Neuron (in vitro differentiated cells): ENCODE data around the gene ABCC1.
"Not testable (repeated sequence)": the region's sequence is repeated elsewhere in the genome, so short reads cannot be mapped to it uniquely, and the experiment has no call there.

ENCODE experiments used
- H2AFZ ChIP-seq: one replicate; pipeline ENCODE4 v1.6.1; 2013; ENCODE audit warnings: low read depth, mild to moderate bottlenecking, inconsistent platforms, low read length, moderate library complexity
- H3K27me3 ChIP-seq: one replicate; pipeline ENCODE4 v1.6.1; 2013; ENCODE audit warnings: low read length; ENCODE audit not compliant: insufficient read depth
- H3K36me3 ChIP-seq: one replicate; pipeline ENCODE4 v1.6.1; 2013; ENCODE audit warnings: low read length; ENCODE audit not compliant: insufficient read depth
- H3K4me1 ChIP-seq: one replicate; pipeline ENCODE4 v1.6.1; 2013; ENCODE audit warnings: low read length; ENCODE audit not compliant: insufficient read depth
- H3K4me3 ChIP-seq: 2 replicates; pipeline ENCODE4 v1.5.1; 2013; ENCODE audit warnings: mild to moderate bottlenecking, low read length, moderate library complexity
- H3K9me3 ChIP-seq: one replicate; pipeline ENCODE4 v1.6.1; 2013; ENCODE audit warnings: low read length

The ABCC1 gene

DNA sequence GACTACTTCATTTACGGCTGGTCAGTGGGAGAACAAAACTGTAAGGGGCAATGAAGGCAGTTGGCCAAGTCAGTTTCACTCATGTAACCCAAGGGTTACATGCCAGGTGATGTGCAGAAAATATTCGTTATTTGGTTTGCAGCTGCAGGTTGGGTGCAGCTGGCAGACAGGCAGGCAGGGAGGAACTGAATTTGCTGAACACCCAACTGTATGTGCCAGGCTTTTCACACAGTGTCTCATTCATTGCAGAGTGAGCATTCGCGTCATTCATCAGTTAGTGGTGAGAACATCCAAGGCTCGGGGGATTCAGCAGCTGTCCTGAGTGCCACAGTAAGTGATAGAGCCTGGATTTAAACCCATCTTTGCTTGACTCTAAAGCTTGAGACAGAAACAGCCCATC, 214.2 kb downstream of the ABCC1 start:
- no peak overlapping the region for H3K4me3 ChIP-seq
- peaks cover 18% of the 10 kb centered on the region for H3K9me3 ChIP-seq
- no peaks in the 10 kb centered on the region for H3K4me1 ChIP-seq
- H3K27me3 ChIP-seq: no peaks in the 10 kb centered on the region
- no peaks in the 10 kb centered on the region for H3K36me3 ChIP-seq
- no peak overlapping the region for H2AFZ ChIP-seq

DNA sequence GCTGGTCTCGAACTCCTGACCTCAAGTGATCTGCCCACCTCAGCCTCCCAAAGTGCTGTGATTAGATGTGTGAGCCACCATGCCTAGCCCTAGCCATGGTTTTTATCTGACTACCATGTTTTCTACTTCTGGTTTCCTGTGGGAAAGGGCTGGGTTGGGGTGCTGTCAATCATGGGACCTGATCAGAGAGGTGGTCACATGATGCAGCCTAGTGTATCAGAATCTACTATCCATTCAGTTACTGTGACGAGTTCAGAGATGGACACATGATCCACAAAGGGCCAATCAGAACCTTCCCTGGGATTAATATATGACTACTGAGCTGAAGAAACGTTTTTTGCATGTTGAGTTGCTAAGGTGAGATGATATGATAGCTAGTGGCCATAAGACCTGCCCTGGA, 214.8 kb downstream of the ABCC1 start:
- Histone ChIP-seq H3K4me1 (no peaks in the 10 kb centered on the region), H3K9me3 (peaks cover 12% of the 10 kb centered on the region), H3K4me3 (no peak overlapping the region), H2AFZ (no peak overlapping the region), H3K36me3 (no peaks in the 10 kb centered on the region), H3K27me3 (no peaks in the 10 kb centered on the region)

DNA sequence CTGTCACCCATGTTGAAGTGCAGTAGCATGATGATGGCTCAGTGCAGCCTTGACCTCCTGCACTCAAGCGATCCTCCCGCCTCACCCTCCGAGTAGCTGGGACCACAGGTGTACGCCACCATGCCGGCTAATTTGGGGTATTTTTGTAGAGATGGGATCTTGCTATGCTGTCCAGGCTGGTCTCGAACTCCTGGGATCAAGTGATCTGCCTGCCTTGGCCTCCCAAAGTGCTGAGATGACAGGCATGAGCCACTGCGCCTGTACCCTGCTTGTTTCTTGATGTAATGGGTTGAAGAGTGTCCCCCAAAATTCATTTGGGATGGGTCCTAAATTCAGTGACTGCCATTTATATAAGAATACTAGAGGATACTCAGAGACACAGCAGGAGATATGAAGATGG, 216.7 kb downstream of the ABCC1 start:
- Histone ChIP-seq H3K4me3 (no peak overlapping the region), H3K4me1 (no peaks in the 10 kb centered on the region), H3K36me3 (no peaks in the 10 kb centered on the region), H3K9me3 (peaks cover 5% of the 10 kb centered on the region), H3K27me3 (no peaks in the 10 kb centered on the region), H2AFZ (no peak overlapping the region)

DNA sequence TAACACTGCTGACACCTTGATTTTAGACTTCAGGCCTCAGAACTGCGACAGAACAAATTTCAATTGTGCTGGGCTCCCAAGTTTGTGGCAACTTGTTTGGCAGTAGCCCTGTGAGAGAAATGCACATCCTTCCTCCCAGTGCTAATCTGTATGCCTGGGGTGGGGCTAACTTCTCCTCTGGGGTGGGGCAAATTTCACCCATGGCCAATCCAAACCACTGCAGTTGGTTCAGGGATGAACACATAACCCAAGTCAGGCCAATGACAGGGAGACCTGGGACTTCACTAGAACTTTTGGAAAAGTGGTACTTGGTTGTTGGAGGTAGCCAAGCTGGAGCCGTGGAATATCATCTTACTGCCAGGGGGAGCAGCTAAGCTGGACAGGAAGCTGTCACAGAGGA, 217.5 kb downstream of the ABCC1 start:
- H3K4me3 ChIP-seq: no peak overlapping the region
- H3K36me3 ChIP-seq: no peaks in the 10 kb centered on the region
- H3K4me1 ChIP-seq: no peaks in the 10 kb centered on the region
- H2AFZ ChIP-seq: no peak overlapping the region
- no peaks in the 10 kb centered on the region for H3K27me3 ChIP-seq
- peaks cover 3% of the 10 kb centered on the region for H3K9me3 ChIP-seq

DNA sequence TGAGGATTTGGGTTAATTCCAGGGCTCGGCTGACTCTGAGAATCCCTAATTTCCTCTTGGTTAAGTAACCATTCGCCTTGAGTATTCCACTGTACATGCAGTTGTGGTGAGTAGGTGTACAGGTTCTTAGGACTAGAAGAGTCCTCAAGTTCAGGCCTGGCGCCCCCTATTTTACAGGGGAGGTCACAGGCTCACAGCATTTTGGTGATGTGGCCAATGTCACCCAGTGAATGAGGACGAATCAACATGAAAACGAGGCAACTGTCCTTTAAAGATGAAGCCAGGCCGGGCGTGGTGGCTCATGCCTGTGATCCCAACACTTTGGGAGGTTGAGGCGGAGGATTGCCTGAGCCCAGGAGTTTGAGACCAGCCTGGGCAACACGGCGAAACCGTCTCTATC, 218.5 kb downstream of the ABCC1 start:
- no peaks in the 10 kb centered on the region for H3K4me1 ChIP-seq
- H3K9me3 ChIP-seq: peaks cover 3% of the 10 kb centered on the region
- no peak overlapping the region for H2AFZ ChIP-seq
- H3K27me3 ChIP-seq: no peaks in the 10 kb centered on the region
- H3K4me3 ChIP-seq: no peak overlapping the region
- H3K36me3 ChIP-seq: no peaks in the 10 kb centered on the region

DNA sequence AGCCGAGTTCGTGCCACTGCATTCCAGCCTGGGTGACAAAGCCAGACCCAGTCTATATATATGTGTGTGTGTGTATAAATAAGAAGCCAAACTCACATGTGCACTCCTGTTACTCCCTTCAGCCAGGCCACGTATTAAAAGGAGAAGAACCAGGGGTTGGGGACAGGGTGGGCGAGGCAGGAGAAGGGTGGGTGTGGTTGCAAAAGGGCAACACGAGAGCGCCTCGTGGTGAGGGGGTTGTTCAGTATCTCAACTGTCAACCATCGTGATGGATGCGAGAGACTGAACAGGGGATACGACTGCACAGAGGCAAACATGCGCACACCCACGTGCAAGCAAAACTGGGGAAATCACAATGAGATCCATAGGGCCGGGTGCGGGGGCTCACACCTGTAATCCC, 219.0 kb downstream of the ABCC1 start:
- H2AFZ ChIP-seq: no peak overlapping the region
- peaks cover 3% of the 10 kb centered on the region for H3K9me3 ChIP-seq
- H3K4me1 ChIP-seq: no peaks in the 10 kb centered on the region
- no peak overlapping the region for H3K4me3 ChIP-seq
- H3K27me3 ChIP-seq: no peaks in the 10 kb centered on the region
- H3K36me3 ChIP-seq: no peaks in the 10 kb centered on the region

DNA sequence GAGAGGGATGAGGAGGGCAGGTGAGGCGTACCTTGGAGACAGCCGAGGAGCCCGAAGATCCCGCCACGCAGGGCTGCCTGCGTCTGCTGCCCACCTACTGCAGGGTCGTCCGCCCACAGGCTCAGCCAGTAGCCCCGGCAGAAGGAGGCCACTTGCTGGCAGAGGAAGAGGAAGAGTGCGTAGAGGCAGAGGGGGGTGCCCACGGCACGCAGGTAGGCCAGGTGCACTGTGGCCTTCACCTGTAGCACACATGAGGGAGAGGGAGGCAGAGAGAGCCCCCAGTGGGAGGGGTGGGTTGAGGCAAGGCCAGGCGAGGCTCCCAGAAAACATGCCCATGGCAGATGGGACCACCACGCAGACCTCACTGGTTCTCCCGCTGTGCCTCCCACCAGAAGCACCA, 220.2 kb downstream of the ABCC1 start:
- no peaks in the 10 kb centered on the region for H3K4me1 ChIP-seq
- no peak overlapping the region for H2AFZ ChIP-seq
- no peaks in the 10 kb centered on the region for H3K36me3 ChIP-seq
- no peaks in the 10 kb centered on the region for H3K27me3 ChIP-seq
- H3K4me3 ChIP-seq: no peak overlapping the region
- no peaks in the 10 kb centered on the region for H3K9me3 ChIP-seq

DNA sequence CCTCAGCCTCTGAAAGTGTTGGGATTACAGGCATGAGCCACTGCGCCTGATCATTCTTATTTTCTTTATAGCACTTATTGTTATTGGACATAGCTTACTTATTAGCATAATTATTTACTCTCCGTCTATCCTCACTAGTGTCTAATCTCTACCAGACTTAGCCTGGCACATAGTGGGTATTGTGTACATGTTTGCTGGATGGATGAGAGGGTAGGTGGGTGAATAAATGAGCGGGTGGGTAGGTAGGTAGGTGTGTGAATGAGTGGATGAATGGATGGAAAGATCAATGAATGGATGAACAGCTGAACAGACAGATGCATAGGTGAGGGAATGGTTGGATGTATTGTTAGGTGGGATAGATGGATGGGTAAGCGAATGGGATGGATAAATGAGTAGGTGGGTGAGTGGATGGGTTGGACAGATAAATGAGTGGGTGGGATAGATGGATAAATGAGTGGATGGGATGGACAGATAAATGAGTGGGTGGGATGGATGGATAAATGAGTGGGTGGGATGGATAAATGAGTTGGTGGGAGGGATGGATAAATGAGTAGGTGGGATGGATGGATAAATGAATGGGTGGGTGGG, 222.0 kb downstream of the ABCC1 start:
- Histone ChIP-seq H3K9me3 (no peaks in the 10 kb centered on the region), H3K36me3 (no peaks in the 10 kb centered on the region), H3K4me3 (no peak overlapping the region), H2AFZ (no peak overlapping the region), H3K4me1 (no peaks in the 10 kb centered on the region), H3K27me3 (no peaks in the 10 kb centered on the region)

DNA sequence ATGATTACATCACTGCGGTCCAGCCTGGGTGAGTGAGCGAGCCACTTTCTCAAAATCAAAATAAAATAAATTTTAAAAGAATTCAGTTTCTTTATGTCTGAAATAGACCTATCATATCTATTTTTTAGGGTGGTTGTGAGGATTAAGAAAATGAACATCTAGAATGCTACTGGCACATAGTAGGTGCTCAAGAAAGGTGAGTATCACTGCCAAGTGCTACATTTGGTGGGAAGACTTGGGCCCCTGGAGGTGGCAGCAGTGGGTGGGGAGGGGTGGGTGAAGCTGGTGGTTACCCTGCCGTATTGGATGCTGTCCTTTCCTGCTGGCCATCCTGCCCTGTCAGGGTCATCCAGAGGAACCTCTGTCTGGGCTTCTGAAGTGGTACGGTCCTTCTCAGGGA, 223.6 kb downstream of the ABCC1 start:
- H3K9me3 ChIP-seq: no peaks in the 10 kb centered on the region
- H3K4me3 ChIP-seq: no peak overlapping the region
- no peaks in the 10 kb centered on the region for H3K36me3 ChIP-seq
- H3K27me3 ChIP-seq: no peaks in the 10 kb centered on the region
- no peaks in the 10 kb centered on the region for H3K4me1 ChIP-seq
- H2AFZ ChIP-seq: no peak overlapping the region

DNA sequence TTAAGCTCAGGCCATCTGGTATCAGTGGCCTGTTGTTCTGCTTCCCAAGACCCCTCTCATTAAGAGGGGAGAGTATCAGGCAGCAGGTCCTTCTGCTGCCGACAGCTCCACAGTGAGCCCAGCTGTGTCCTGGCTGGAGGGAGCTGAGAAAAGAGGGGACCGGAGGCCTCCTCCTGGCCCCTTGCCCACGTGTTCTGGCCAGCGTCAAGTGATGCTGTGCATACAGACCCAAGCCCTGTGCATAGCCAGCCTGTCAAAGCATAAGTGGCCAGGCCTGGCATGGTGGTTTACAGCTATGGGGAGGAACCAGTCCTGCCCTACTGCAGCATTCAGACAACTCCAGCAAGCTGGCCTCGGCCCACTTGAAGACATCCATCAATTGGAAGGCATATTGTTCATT, 225.9 kb downstream of the ABCC1 start:
- no peak overlapping the region for H2AFZ ChIP-seq

DNA sequence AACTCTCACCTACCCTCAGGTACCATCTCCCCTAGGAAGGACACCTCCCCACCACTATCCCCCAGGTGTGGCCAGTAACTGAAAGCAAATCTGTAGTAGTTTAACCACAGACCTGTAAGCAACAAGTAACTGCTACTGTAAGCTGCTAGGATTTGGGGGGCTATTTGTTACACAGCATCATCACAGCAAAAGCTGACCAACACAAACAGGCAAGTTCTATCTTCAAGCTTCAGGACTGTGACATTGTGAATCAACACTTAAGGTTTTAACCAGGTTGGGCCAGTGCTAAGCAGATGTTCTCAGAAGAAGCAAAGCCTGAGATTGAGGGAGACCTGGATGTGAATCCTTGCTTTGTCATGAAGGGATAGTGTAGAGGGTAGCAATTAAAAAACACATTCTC, 226.9 kb downstream of the ABCC1 start:
- Histone ChIP-seq H2AFZ (no peak overlapping the region), H3K36me3 (no peaks in the 10 kb centered on the region), H3K4me1 (no peaks in the 10 kb centered on the region), H3K4me3 (no peak overlapping the region), H3K27me3 (no peaks in the 10 kb centered on the region), H3K9me3 (no peaks in the 10 kb centered on the region)

More for the DNA sequence above, 225.9 kb downstream of the ABCC1 start:
- no peaks in the 10 kb centered on the region for H3K36me3 ChIP-seq
- H3K4me3 ChIP-seq: no peak overlapping the region
- H3K9me3 ChIP-seq: no peaks in the 10 kb centered on the region
- H3K4me1 ChIP-seq: no peaks in the 10 kb centered on the region
- H3K27me3 ChIP-seq: no peaks in the 10 kb centered on the region

DNA sequence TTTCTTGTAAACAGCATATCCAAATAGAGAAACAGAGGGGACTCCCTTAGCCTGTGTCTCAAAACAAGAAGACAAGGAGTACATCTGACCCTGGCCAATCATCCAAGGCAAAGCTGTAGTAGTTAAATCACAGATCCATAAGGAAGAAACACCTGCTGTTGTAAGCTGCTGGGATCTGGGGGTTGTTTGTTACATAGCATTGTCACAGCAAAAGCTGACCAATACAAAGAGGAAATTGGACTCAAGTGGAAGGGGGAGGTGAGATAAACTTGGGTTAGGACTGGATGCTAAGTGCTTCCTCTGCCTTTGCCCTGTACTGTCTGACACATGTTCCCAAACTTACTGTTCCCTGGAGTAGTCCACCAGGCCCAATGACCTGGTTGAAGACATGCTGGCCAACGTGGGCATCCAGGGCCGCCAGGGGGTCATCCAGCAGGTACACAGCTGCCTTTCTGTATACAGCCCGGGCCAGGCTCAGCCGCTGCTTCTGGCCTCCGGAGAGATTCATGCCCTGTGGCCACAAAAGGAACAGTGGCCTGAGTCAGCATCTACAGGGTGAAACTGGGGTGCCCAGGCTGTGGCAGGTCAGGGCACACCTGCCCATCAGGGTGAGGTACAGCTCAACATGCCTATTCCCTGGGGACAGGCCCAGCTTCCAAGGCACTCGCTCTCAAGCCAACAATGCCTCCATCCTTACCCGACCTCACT, 229.2 kb downstream of the ABCC1 start:
- Histone ChIP-seq H3K4me3 (no peak overlapping the region), H2AFZ (no peak overlapping the region), H3K4me1 (no peaks in the 10 kb centered on the region), H3K36me3 (no peaks in the 10 kb centered on the region), H3K9me3 (no peaks in the 10 kb centered on the region), H3K27me3 (no peaks in the 10 kb centered on the region)

DNA sequence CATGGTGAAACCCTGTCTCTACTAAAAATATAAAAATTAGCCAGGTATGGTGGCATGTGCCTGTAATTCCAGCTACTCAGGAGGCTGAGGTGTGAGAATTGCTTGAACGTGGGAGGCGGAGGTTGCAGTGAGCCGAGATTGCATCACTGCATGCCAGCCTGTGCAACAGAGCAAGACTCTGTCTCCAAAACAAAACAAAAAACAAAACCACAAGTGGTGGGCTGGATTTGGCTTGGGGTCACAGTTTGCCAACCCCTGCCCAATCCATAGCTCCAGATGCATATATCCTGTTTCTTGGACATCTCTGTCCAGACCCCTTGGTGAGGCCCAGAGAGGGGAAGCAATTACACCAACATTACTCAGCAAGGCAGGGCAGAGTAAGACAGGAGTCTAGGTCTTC, 232.3 kb downstream of the ABCC1 start:
- H3K9me3 ChIP-seq, H3K36me3 ChIP-seq, H3K4me3 ChIP-seq, H2AFZ ChIP-seq, H3K27me3 ChIP-seq, H3K4me1 ChIP-seq: not testable (repeated sequence)

DNA sequence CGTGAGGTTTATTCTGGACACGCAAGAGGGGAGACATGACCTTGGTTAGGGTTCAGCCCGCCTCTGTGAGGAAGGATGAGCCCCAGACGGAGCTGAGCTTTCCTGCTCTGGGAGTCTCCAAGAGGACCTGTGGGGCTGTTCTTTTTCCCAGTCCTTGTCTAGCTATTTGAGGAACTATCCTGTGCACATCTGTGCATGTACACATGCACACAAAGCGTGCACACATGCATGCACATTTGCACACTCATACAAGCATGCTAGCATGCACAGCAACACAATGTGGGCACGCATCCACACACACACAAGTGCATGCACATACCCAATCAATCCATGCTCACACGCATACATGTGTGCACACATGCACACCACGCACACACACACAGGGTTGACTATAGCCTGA, 233.5 kb downstream of the ABCC1 start:
- H3K27me3 ChIP-seq: no peaks in the 10 kb centered on the region
- no peak overlapping the region for H3K4me3 ChIP-seq
- H3K9me3 ChIP-seq: no peaks in the 10 kb centered on the region
- H3K36me3 ChIP-seq: no peaks in the 10 kb centered on the region
- H3K4me1 ChIP-seq: no peaks in the 10 kb centered on the region
- no peak overlapping the region for H2AFZ ChIP-seq
